Activated T-cell treated with anti-CD3 and anti-CD28 coated beads for 48 hours (primary cell): Measurements from ENCODE around the gene ZNF668.
"Not testable (repeated sequence)": the region's sequence is repeated elsewhere in the genome, so short reads cannot be mapped to it uniquely, and the experiment has no call there.

Experiments
- DNase-seq: peaks from one replicate; pipeline ENCODE4 v3.0.0-alpha.2; 2020; ENCODE audit warnings: low read depth

ZNF668 gene

DNA sequence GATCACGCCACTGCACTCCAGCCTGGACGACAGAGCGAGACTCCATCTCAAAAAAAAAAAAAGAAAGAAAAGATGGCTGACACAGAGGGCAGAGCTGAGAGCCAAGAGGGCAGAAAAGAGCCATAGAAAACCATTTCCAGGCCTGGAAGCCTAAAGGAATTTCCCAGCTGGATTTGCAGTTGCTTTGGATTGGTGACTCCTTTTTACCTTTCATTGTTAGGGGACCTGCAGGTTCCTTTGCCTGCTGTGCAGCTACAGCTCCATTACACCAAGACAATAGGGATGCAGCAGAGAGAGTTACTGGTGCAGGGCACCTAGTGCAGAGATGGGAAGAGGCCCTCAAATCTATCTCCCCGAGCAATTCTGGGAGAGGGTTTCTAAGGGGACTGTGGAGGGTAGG lies 18.4 kb downstream of the ZNF668 start:
- DNase-seq: no peak

DNA sequence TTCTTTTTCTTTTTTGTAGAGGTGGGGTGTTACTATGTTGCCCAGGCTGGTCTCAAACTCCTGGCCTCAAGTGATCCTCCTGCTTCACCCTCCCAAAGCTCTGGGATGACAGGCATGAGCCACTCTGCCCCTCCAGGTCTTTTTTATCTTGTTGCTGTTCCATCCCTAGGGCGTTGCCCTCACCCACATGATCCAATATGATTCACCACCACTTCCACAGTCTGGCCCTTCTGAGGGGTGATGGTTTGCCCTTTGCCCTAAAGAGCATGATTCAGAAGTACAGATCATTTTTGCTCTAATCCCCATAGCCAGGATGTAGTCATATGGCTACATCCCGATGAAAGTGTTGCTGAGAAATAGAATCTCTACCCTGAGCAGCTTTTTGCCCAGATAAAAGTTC lies 21.9 kb downstream of the ZNF668 start:
- DNase-seq: no peak

DNA sequence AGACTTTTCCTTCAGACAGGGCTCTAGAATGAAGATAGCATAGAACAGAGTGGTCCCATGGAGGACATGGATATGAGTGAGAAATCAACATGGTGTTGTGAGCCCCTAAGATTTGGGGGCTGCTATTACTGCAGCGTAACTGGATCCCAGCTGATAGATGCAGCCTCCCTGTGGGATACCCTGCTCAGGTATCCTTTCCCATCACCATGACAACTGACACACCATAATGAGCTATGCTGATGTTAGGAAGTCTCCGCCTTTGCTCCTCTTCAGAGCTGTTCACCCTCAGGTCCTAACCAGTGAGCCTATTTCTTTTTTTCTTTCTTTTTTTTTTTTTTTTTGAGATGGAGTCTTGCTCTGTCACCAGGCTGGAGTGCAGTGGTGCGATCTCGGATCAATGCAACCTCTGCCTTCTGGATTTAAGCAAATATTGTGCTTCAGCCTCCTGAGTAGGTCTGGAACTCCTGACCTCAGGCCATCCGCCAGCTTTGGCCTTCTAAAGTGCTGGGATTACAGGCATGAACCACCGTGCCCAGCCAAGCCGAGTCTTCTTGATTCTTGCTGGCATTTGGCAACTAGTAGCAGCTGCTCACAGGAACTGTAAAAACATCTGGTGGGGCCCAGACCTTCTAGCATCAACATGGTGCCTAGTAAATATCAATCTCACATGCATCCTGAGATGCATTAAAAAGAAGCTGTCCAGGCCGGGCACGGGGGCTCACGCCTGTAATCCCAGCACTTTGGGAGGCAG lies 23.6 kb downstream of the ZNF668 start:
- no peak for DNase-seq

DNA sequence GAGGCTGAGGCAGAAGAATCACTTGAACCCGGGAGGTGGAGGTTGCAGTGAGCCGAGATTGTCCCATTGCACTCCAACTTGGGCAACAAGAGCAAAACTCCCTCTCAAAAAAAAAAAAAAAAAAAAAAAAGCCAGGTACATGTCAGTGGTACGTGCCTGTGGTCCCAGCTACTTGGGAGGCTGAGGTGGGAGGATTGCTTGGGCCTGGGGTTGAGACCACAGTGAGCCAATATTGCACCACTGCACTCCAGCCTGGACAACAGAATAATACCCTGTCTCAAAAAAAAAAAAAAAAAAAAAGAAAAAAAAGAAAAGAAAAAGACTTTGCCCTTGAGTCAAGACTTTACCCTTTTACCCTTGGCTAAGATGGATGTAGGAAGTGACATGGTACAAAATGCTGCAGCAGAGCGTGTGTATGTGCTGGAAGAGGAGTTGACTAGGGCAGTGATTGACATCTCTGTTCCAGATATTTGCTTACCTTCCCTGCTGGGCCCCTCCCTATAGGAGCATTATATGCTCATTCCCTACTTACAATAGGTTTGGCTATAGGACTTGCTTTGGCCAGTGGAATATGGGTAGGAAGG lies 30.1 kb downstream of the ZNF668 start:
- DNase-seq: no peak

DNA sequence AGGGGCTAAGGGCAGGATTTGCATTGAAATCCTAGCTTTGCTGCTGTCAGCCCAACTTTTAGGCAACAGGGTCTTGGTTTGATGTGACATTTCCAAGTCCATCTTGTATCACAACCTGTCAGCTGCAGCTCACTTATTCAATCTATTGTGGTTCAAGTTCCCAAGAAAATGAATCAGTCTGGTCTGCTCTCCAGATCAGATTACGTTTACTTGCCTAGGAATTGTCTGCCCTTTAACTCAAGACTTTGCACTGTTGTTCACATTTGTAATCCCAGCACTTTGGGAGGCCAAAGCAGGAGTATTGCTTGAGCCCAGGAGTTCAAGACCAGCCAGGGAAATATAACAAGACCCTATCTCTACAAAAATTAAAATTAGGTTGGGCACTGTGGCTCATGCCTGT lies 30.7 kb downstream of the ZNF668 start:
- DNase-seq: no peak

DNA sequence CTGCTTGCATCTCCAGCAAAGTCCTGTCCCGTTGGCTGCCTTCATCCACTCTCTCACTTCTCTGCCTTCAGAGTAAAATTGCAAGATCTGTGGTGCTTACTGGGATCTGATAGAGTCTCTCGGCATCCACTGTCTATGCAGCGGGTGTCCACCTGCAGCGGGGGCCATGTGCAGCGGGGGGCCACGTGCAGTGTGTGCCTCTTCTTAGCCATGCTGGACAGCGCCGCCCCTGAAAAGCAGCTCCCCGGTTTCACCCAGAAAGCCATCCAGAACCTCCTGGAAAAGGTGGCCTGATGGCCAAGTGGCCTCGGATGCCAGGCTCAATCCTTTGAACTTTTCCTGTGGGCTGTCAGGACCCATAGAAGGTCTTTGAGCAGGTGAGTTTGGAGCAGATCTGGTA lies 31.2 kb downstream of the ZNF668 start:
- DNase-seq: no peak

DNA sequence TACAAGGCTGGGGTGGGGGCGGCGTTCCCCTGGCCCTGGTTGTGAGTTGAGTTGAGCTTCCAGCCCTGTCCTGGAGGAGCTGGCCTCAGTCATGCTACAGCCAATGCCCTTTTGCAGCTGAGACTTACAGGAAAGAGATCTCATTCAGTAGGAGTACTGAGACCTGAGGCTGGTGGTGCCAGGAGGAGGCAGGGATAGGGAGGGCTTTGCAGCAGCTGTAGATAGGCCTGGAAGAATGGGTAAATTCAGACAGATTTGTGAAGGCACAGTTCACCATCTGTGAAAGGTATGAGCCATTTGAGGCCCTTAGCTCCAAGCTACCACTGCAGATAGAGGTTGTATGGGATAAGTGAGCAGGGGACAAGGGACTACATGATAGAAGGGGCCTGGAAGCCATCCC lies 35.0 kb downstream of the ZNF668 start:
- DNase-seq: no peak

DNA sequence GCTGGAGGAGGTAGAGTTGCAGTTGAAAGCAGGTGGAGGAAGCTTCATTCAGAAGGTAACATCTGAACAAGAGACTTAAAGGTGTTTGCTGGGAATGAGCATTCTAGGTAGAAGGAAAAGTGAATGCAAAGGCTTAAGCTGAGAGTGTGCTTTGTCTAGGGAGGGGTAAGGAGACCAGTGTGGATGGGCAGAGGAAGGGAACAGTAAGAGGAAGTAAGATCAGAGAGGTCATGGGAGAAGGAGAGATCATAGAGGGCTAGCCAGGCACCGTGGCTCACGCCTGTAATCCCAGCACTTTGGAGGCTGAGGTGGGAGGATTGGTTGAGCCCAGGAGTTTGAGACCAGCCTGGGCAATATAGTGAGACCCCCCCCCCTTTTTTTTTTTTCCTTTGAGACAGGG lies 37.3 kb downstream of the ZNF668 start:
- DNase-seq: no peak

DNA sequence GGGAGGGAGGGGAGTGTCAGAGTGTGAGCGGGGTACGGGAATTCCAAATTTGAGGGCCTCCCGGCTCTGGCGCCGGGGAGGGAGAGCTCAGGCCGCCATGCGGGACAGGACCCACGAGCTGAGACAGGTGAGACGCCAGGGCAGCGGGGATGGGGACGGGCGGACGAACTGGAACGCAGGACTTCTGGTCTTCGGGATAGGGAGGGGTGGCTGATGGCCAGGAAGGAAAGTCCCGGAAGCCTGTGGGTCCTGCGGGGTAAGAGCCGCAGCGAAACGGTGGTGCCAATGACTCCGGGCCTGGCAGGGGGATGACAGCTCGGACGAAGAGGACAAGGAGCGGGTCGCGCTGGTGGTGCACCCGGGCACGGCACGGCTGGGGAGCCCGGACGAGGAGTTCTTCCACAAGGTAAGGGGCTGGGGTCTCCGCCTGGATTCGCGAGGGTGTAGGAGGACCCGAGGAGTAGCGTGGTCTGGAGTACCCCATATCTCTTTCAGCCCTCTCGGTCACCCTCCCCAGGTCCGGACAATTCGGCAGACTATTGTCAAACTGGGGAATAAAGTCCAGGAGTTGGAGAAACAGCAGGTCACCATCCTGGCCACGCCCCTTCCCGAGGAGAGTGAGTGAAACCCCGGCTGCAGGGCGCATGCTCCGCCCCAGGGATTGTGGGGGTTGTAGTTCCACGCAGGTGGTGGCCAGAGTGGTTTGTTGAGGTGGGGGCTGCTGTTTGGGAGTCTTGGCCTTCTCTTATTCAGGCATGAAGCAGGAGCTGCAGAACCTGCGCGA lies 40.1 kb downstream of the ZNF668 start:
- DNase-seq: peak; percentile 84

DNA sequence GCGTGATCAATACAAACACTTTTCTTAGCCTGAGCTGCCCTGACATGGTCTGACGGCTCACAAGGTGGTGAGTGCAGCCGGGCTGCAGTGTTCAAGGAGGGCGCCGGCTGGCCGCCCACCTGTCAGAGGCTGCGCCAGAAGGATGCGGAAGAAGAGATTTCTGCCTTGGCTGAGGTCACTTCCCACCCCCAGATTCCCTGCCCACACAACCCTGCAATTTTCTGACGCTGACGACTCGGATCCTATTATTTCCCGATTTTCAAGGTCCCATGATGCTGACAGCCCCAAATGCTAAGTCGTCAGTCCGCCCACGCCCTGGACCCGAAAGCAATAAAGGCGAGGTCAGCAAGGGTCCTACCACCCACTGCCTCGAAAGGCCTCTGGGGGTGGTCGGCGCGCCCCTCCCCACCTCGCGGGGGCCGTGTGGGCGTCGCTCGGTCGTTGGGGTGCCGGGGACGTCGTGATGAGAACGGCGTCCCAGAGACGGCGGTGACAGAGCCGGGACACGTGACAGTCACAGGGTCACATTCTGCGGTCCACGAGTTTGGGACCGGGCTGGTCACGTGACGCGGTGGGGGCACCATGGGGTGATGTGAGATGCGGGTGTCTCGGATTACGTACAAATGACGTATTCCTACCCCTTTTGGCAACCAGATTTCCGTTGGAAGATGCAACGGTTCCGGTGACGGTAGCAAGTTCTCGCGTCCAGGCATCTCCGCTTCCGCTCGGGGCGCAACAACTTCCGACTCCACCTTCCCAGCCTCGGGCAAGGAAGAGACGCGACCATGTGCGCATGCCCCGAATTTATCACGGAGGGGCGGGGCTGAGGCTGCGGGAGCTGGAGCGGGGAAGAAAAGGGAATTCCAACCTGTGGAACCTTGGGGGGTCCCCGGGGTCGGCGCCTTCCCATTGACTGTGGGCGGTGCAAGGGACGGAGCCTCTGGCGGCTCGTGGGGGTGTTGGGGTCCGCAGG lies 41.0 kb downstream of the ZNF668 start, which contains the start of gene STX4:
Gene STX4, plus strand, starts transcription at position 823 of the 973 bp plus-strand sequence. CDS start 248 bp downstream, outside the sequence.
- DNase-seq: peak; percentile 93

DNA sequence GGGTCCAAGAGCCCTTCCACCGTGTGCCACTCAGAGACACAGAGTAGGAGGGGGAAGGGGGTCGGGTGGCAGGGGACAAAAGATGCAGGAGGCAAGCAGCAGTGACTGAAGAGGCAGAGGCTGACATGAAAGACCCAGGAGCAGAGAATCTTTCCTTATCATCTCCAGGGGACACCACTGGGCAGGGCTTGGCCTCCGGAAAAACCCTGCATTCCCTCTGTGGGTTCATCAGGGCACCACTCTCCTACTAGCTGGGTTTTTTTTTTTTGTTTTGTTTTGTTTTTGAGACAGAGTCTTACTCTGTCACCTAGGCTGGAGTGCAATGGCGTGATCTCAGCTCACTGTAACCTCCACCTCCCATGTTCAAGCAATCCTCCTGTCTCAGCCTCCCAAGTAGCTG lies 42.8 kb downstream of the ZNF668 start:
- DNase-seq: no peak

DNA sequence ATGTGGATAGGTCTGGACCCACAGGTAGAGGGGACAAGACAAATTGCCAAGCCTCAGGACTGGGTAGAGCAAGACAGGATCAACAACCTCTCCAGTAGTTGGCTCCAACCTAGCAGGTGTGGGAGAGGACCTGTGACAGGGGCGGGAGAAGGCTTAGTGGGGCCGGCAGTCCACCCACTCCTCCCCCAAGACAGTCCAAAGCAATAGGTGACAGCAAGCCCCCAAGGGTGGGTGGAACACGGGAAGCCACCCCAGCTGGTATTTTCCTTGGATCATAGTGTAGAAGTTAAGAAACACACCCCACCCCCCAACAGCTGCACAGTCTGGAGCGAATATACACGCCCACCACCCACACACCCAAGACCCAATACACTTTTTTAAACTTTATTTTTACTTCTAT lies 44.8 kb downstream of the ZNF668 start:
- DNase-seq: no peak

DNA sequence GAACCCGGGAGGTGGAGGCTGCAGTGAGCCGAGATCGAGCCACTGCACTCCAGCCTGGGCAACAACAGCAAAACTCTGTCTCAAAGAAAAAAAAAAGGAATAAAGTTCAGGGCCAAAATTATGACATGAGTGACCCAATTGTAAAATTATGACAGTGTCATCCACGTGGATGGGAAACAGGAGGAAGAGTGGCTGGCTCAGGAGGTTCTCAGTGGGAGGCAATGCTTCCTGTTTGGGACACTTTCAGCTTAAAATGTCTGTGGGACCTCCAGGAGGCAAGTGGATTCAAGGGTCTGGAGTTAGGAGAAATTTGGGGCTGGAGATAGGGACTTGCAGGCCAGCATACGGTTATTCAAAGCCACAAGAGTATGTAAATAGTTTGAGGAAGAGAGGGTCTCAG lies 48.7 kb downstream of the ZNF668 start:
- no peak for DNase-seq

DNA sequence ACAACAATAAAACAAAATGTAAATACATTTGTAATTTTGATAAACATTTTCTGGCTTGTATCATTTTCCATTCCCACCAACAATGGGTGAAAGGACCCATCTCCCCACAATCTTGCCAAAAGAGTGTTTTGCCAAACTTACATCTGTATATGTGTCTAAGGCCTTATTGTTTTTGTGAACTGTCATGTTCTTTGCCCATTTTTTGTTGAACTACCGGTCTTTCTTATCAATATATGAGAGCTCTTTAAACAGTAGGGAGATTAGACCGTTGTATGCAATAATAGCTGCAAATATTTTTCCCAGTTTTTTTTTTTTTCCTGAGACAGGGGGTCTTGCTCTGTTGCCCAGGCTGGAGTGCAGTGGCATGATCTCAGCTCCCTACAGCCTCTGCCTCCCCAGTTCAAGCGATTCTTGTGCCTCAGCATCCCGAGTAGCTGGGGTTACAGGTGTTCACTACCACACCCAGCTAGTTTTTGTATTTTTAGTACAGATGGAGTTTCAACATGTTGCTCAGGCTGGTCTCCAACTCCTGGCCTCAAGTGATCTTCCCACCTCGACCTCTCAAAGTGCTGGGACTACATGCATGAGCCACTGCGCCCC lies 50.3 kb downstream of the ZNF668 start:
- no peak for DNase-seq

DNA sequence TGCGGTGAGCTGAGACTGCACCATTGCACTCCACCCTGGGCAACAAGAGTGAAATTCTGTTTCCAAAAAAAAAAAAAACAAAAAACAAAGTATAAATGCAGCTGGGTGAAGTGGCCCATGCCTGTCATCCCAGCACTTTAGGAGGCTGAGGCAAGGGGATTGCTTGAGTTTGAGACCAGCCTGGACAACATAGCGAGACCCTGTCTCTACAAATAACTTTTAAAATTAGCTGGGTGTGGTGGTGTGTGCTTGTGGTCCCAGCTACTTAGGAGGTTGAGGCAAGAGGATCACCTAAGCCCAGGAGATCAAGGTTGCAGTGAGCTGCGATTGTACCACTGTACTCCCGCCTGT lies 50.8 kb downstream of the ZNF668 start:
- no peak for DNase-seq

DNA sequence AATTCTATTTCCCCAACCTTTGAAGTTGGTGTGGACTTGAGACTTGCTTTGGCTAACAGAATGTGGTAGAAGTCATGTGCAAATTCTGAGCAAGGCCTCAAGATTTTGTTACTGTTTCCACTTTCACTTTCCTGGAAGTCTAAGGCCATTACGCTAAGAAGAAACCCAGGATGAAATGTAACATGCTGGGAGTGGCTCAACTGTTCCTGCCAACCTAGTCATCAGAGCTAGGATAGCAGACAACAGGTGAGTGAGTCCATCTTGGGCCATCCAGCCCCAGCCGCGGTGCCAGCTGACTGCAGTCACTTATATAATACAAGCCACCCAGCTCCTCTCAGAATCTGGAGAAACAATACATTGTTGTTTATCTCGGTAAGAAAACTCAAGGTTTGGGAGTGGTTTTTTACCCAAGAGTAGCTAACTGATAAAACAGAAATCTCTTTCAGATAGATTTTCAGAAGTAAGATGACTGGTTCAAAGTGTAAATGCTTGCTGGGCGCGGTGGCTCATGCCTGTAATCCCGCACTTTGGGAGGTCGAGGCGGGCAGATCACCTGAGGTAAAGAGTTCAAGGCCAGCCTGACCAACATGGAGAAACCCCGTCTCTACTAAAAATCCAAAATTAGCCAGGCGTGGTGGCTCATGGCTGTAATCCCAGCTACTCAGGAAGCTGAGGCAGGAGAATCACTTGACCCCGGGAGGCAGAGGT lies 51.3 kb downstream of the ZNF668 start:
- DNase-seq: no peak

DNA sequence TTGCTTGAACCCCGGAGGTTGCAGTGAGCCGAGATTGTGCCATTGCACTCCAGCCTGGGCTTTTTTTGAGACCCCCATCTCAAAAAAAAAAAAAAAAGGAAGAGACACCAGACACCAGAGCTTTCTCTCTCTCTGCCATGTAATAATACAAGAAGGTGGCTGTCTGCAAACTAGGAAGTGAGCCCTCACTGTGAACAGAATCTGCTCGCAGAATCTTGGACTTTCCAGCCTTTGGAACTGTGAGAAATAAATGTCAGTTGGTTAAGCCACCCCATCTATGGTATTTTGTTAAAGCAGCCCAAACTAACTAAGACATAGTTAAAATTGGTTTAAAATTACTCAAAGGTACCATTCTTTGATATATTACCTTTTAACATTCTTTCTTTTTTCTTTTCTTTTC lies 53.5 kb downstream of the ZNF668 start:
- no peak for DNase-seq

DNA sequence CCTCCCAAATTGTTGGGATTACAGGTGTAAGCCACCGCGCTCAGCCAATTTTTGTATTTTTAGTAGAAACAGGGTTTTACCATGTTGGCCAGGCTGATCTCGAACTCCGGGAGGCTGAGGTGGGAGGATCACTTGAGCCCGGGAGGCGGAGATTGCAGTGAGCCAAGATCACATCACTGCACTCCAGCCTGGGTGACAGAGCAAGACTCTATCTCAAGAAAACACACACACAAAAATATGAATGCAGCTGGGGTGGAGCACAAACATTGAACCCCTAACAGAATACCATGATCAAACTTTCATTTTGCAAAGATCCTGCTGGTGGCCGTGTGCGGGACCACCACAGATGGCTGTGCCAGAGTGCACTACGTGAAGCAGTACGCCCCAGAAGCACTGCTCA lies 56.3 kb downstream of the ZNF668 start:
- DNase-seq: not testable (repeated sequence)

DNA sequence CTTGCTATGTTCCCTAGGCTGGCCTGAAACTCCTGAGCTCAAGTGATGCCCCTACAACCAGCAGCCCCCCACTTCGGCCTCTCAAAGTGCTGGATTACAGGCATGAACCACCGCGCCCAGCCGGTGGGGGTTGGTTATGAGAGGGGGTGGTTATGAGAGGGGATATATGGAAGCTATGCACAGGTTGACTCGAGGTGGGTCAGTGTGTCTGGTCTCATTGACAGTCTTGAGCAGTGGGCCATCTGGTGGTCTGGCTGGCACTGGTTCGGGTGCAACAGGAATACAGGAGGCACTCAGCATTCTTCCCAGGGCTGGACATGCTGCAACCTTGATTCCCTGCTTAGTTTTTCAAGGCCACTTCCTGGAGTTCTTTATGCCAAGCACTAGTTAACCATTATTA lies 58.0 kb downstream of the ZNF668 start:
- no peak for DNase-seq

DNA sequence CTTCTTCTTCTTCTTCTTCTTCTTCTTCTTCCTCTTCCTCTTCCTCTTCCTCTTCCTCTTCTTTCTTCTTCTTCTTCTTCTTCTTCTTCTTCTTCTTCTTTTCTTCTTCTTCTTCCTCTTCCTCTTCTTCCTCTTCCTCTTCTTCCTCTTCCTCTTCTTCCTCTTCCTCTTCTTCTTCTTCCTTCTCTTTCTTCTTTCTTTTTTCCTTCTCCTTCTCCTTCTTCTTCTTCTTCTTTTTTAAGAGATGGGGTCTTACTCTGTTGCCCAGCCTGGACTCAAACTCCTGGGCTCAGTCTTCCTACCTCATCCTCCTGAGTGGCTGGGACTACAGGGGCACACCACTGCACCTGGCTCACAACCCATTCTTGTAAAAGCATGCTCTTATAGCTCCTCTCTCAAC lies 60.7 kb downstream of the ZNF668 start:
- not testable (repeated sequence) for DNase-seq

DNA sequence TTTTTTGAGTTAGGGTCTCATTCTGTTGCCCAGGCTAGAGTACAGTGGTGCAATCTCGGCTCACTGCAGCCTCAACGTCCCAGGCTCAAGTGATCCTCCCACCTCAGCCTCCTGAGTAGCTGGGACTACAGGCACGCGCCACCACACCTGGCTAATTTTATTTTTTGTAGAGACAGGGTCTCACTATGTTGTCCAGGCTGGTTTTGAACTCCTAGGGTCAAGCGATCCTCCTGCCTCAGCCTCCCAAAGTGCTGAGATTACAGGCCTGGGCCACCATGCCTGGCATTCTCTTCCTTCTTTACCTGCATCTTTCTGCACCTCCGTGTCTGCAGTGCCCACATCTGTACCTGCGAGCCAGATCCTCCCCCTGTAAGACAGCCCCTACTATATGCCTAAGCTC lies 62.2 kb downstream of the ZNF668 start:
- not testable (repeated sequence) for DNase-seq
